GM10248 (cell line): Measurements from ENCODE around the gene ABCB8.

Experiments used
- CTCF ChIA-PET: fragments of 300-600 bp; sonication (Branson Sonifier 250); formaldehyde crosslinking; extraction: SDS; loops from one replicate; lab custom pipeline; 2021; ENCODE audit warnings: antibody characterized with exemption; lab: Yijun Ruan, JAX
- POLR2A ChIA-PET: fragments of 350-650 bp; sonication (Branson Sonifier 250); formaldehyde crosslinking; extraction: SDS; loops from one replicate; lab custom pipeline; 2020; ENCODE audit warnings: antibody characterized with exemption; lab: Yijun Ruan, JAX
- DNase-seq: peaks from one replicate; pipeline ENCODE4 v3.0.0; 2012; ENCODE audit errors: extremely low spot score
- CTCF ChIP-seq: IDR thresholded peaks from 2 replicates; pipeline ENCODE4 v1.5.1; 2012; ENCODE audit warnings: mild to moderate bottlenecking, low read depth; ENCODE audit errors: extremely low read depth, missing control alignments, control extremely low read depth

Gene ABCB8

GRCh38 chr7:151051108-151051507 is 22.9 kb downstream of the ABCB8 start:
- POLR2A ChIA-PET: no interaction called here
- CTCF ChIA-PET: no interaction called here
- no peak for DNase-seq
- TF ChIP-seq CTCF: no peak

GRCh38 chr7:151053096-151053495 is 24.8 kb downstream of the ABCB8 start:
- TF ChIP-seq CTCF: no peak
- POLR2A ChIA-PET: no interaction called here

GRCh38 chr7:151053751-151054150 is 25.5 kb downstream of the ABCB8 start:
- ChIA-PET POLR2A (no interaction called here), CTCF (no interaction called here)
- DNase-seq: no peak
- no peak for TF ChIP-seq CTCF

More at GRCh38 chr7:151053096-151053495, 24.8 kb downstream of the ABCB8 start:
- CTCF ChIA-PET: interaction anchor here (1.2 kb wide), 1 partner anchor 15 kb away, joined by 3 read pairs; no protein-coding TSS in a partner anchor
- no peak for DNase-seq

GRCh38 chr7:151056283-151056665 is 28.0 kb downstream of the ABCB8 start:
- CTCF ChIA-PET: no interaction called here
- no peak for DNase-seq
- POLR2A ChIA-PET: no interaction called here
- TF ChIP-seq CTCF: no peak

- POLR2A ChIA-PET: no interaction called here
- CTCF ChIA-PET: interaction anchor here (1.1 kb wide), 1 partner anchor 187 kb away, joined by 3 read pairs; no protein-coding TSS in a partner anchor
- no peak for DNase-seq
- TF ChIP-seq CTCF: no peak
These were observed 28.6 kb downstream of the ABCB8 start for GRCh38 chr7:151056666-151057505.

- no peak for DNase-seq
- POLR2A ChIA-PET: no interaction called here
- CTCF ChIA-PET: interaction anchor here (1.1 kb wide), 1 partner anchor 187 kb away, joined by 3 read pairs; no protein-coding TSS in a partner anchor
- TF ChIP-seq CTCF: no peak
These were observed 29.3 kb downstream of the ABCB8 start, which contains the start of gene CDK5 for GRCh38 chr7:151057506-151057988. CDK5 (minus strand) TSS chr7:151057897; CDS start chr7:151057848, 49 bp downstream.
